ENCODE measurements around the gene ASB10. TPM values are rescaled to one million over a fixed set of nuclear protein-coding genes. Genes with fewer than 3 reads are reported as not detected.

Gene ASB10
- total and polyA plus RNA-seq, 2 donors (not counting 1 experiment from before 2014, with no cell fraction given): not detected

DNA sequence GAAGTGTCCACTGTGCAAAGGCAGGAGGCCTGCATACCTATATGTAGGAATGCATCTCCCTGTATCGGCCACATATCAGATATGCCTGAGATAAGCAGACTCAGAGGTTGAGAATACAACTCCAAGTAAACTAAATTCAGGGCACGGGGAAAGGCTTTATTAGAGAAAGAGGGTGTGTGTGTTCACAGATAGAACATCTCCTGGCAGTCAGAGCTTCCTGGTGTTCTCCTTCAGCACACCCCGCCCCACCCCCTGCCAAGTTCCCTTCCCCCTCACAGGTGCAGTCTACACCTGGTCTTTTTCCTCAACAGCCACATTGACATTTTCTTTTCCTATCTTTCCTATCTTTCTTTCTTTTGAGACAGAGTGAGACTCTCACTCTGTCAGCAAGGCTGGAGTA, 36.7 kb downstream of the ASB10 start:
- Histone ChIP-seq H3K4me3 (ENCODE audit: control extremely low read depth in 1 of 5, extremely low read depth in 1 of 5, insufficient read depth in 1 of 5, low read depth in 2 of 5, low read length in 4 of 5) (no peak overlapping the region), H2AFZ (ENCODE audit: insufficient read depth, low read depth, low read length, poor library complexity, severe bottlenecking) (no peak overlapping the region), H3K27me3 (replicated peaks in 1 of 4; ENCODE audit: control extremely low read depth in 1 of 4, control insufficient read depth in 3 of 4, insufficient read depth in 4 of 4, low read length in 3 of 4) (peaks cover 0 to 35% (median 9%) of the 10 kb centered on the region in 4 experiments), H3K4me2 (replicated peaks; ENCODE audit: low read depth, low read length, poor library complexity, severe bottlenecking) (no peak overlapping the region), H3K4me1 (ENCODE audit: control insufficient read depth in 2 of 2, insufficient read depth in 2 of 2, low read length in 2 of 2) (no peaks in the 10 kb centered on the region), H3K79me2 (ENCODE audit: control insufficient read depth, insufficient read depth, low read length) (no peaks in the 10 kb centered on the region), H4K20me1 (ENCODE audit: control insufficient read depth, insufficient read depth, low read length, poor library complexity, severe bottlenecking) (no peaks in the 10 kb centered on the region), H3K27ac (ENCODE audit: low read length in 2 of 2) (no peak overlapping the region), H3K36me3 (replicated peaks in 1 of 2; ENCODE audit: control extremely low read depth in 1 of 2, control insufficient read depth in 1 of 2, extremely low read depth in 1 of 2, insufficient read depth in 2 of 2, low read length in 1 of 2) (no peaks in the 10 kb centered on the region), H3K9ac (ENCODE audit: low read length) (no peak overlapping the region), H3K9me3 (ENCODE audit: control extremely low read depth in 1 of 3, control insufficient read depth in 2 of 3, insufficient read depth in 1 of 3, low read length in 2 of 3) (no peaks in the 10 kb centered on the region)
- no peaks in the 10 kb centered on the region for H3K9me3 Mint-ChIP-seq (ENCODE audit: insufficient read depth)
- no peak overlapping the region for H3K27ac Mint-ChIP-seq
- H3K4me3 Mint-ChIP-seq: no peak overlapping the region
- WGBS (ENCODE audit: insufficient coverage): 100% methylated on average over 1 of the region's 3 CpGs
- TF ChIP-seq EZH2 (IDR thresholded peaks at IDR 0.05; ENCODE audit: borderline replicate concordance, insufficient read depth, low read depth, low read length, poor library complexity, severe bottlenecking): no peak
- TF ChIP-seq, protein P1, sequence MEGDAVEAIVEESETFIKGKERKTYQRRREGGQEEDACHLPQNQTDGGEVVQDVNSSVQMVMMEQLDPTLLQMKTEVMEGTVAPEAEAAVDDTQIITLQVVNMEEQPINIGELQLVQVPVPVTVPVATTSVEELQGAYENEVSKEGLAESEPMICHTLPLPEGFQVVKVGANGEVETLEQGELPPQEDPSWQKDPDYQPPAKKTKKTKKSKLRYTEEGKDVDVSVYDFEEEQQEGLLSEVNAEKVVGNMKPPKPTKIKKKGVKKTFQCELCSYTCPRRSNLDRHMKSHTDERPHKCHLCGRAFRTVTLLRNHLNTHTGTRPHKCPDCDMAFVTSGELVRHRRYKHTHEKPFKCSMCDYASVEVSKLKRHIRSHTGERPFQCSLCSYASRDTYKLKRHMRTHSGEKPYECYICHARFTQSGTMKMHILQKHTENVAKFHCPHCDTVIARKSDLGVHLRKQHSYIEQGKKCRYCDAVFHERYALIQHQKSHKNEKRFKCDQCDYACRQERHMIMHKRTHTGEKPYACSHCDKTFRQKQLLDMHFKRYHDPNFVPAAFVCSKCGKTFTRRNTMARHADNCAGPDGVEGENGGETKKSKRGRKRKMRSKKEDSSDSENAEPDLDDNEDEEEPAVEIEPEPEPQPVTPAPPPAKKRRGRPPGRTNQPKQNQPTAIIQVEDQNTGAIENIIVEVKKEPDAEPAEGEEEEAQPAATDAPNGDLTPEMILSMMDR (IDR thresholded peaks at IDR 0.05): no peak
- CTCF ChIA-PET: no interaction called here
- H3K4me1 Mint-ChIP-seq: no peaks in the 10 kb centered on the region
- peaks cover 28% of the 10 kb centered on the region for H3K27me3 Mint-ChIP-seq
- intact Hi-C loops (cut with micrococcal nuclease): no loop called here
- ATAC-seq (ENCODE audit: low read depth) (no peak), DNase-seq (no peak)
- POLR2A ChIA-PET: no interaction called here

DNA sequence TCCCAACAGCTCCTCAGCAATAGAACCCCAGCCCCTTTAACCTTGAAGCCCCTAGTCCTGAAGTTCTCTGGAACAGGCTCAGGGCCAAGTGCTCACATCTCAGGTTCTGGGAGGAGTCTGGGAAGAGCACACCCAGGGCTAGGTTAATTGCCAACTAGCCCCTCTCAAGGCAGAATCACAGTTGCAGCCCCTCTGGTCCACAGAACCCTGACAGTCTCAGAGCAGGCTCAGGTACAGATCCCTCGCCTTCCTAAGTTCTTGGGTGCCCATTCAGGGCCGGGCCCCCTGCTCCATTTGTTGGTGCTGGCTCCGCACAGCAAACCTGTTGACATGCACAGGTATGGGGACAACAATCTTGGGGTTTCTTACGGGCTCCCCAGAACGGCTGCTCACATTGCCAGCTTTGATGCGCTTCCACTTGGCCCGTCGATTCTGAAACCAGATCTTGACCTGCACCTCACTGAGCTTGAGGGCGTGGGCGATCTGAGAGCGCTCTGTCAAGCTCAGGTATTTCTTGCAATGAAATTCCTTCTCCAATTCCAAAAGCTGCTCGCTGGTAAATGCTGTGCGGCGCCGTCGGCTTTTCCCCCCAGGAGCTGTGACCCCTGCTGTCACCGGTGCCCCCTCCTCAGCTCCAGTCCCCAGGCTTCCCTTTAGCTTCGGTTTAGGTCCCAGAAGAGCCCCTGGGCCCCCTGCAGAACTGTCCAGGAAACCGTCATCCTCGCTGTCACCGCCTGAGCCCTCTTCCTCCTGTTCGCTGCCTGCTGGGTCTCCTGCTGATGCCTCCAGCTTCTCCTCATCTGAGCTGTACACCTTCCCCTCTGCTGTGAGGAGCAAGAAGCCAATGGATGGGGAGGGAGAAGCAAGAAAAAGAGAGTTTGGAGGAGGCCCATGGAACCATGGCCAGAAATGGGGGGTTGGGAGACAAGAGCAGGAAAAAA, 38.5 kb downstream of the ASB10 start:
- DNase-seq (no peak), ATAC-seq (ENCODE audit: low read depth) (no peak)
- CTCF ChIA-PET: interaction anchor here (0.9 kb wide), 1 partner anchor 19 kb away, joined by 4 read pairs; the partner anchor contains the start of gene GBX1

More for the DNA sequence above, 38.5 kb downstream of the ASB10 start:
- no peaks in the 10 kb centered on the region for H3K4me1 ChIP-seq (ENCODE audit: control insufficient read depth in 2 of 2, insufficient read depth in 2 of 2, low read length in 2 of 2)
- H3K36me3 ChIP-seq (replicated peaks in 1 of 2; ENCODE audit: control extremely low read depth in 1 of 2, control insufficient read depth in 1 of 2, extremely low read depth in 1 of 2, insufficient read depth in 2 of 2, low read length in 1 of 2): no peaks in the 10 kb centered on the region
- TF ChIP-seq, protein P1 (IDR thresholded peaks at IDR 0.05): no peak
- TF ChIP-seq EZH2 (IDR thresholded peaks at IDR 0.05; ENCODE audit: borderline replicate concordance, insufficient read depth, low read depth, low read length, poor library complexity, severe bottlenecking): no peak
- H3K4me3 Mint-ChIP-seq: no peak overlapping the region
- H3K9me3 ChIP-seq (ENCODE audit: control extremely low read depth in 1 of 3, control insufficient read depth in 2 of 3, insufficient read depth in 1 of 3, low read length in 2 of 3): no peaks in the 10 kb centered on the region
- no peaks in the 10 kb centered on the region for H3K79me2 ChIP-seq (ENCODE audit: control insufficient read depth, insufficient read depth, low read length)
- intact Hi-C loops (cut with micrococcal nuclease): no loop called here
- H3K4me1 Mint-ChIP-seq: no peaks in the 10 kb centered on the region
- H3K4me2 ChIP-seq (replicated peaks; ENCODE audit: low read depth, low read length, poor library complexity, severe bottlenecking): no peak overlapping the region
- no peak overlapping the region for H3K27ac ChIP-seq (ENCODE audit: low read length in 2 of 2)
- H3K27ac Mint-ChIP-seq: no peak overlapping the region
- H3K9me3 Mint-ChIP-seq (ENCODE audit: insufficient read depth): no peaks in the 10 kb centered on the region
- H3K4me3 ChIP-seq (ENCODE audit: control extremely low read depth in 1 of 5, extremely low read depth in 1 of 5, insufficient read depth in 1 of 5, low read depth in 2 of 5, low read length in 4 of 5): no peak overlapping the region
- POLR2A ChIA-PET: no interaction called here
- WGBS (ENCODE audit: insufficient coverage): 65% methylated on average over 21 of the region's 22 CpGs
- peaks cover 0 to 35% (median 9%) of the 10 kb centered on the region in 4 experiments for H3K27me3 ChIP-seq (replicated peaks in 1 of 4; ENCODE audit: control extremely low read depth in 1 of 4, control insufficient read depth in 3 of 4, insufficient read depth in 4 of 4, low read length in 3 of 4)
- H3K27me3 Mint-ChIP-seq: peaks cover 20% of the 10 kb centered on the region
- H3K9ac ChIP-seq (ENCODE audit: low read length): no peak overlapping the region
- no peak overlapping the region for H2AFZ ChIP-seq (ENCODE audit: insufficient read depth, low read depth, low read length, poor library complexity, severe bottlenecking)
- H4K20me1 ChIP-seq (ENCODE audit: control insufficient read depth, insufficient read depth, low read length, poor library complexity, severe bottlenecking): no peaks in the 10 kb centered on the region
